ENCODE data around the gene GRIK1. TPM values are rescaled to one million over a fixed set of nuclear protein-coding genes. Genes with fewer than 3 reads are reported as not detected.

Gene GRIK1
- total RNA-seq, 1 donor from 2014 or later, result not detected

GRCh38 chr21:29641635-29642550 is 297.9 kb downstream of the GRIK1 start:
- no peak for DNase-seq (ENCODE audit: extremely low spot score, unreplicated experiment)
- H3K4me3 Mint-ChIP-seq (ENCODE audit: unreplicated experiment), result no peak overlapping the region
- no peaks in the 10 kb centered on the region for H3K9me3 Mint-ChIP-seq (ENCODE audit: unreplicated experiment)
- H3K27me3 Mint-ChIP-seq (ENCODE audit: unreplicated experiment), result no peaks in the 10 kb centered on the region
- H3K4me1 Mint-ChIP-seq (ENCODE audit: unreplicated experiment), result peaks cover 2% of the 10 kb centered on the region
- no peaks in the 10 kb centered on the region for H3K36me3 Mint-ChIP-seq (ENCODE audit: unreplicated experiment)
- TF ChIP-seq CTCF (IDR thresholded peaks at IDR 0.05), result no peak
- H3K27ac Mint-ChIP-seq (ENCODE audit: unreplicated experiment), result no peak overlapping the region

- H3K27ac Mint-ChIP-seq (ENCODE audit: unreplicated experiment), result no peak overlapping the region
- TF ChIP-seq CTCF (IDR thresholded peaks at IDR 0.05), result no peak
- peaks cover 2% of the 10 kb centered on the region for H3K4me1 Mint-ChIP-seq (ENCODE audit: unreplicated experiment)
- no peaks in the 10 kb centered on the region for H3K36me3 Mint-ChIP-seq (ENCODE audit: unreplicated experiment)
- no peaks in the 10 kb centered on the region for H3K9me3 Mint-ChIP-seq (ENCODE audit: unreplicated experiment)
- no peaks in the 10 kb centered on the region for H3K27me3 Mint-ChIP-seq (ENCODE audit: unreplicated experiment)
- no peak overlapping the region for H3K4me3 Mint-ChIP-seq (ENCODE audit: unreplicated experiment)
- DNase-seq (ENCODE audit: extremely low spot score, unreplicated experiment), result no peak
Measured at GRCh38 chr21:29641001-29641634, 298.7 kb downstream of the GRIK1 start.

- Mint-ChIP-seq H3K27ac (ENCODE audit: unreplicated experiment) (no peak overlapping the region), H3K27me3 (ENCODE audit: unreplicated experiment) (no peaks in the 10 kb centered on the region), H3K4me3 (ENCODE audit: unreplicated experiment) (no peak overlapping the region), H3K36me3 (ENCODE audit: unreplicated experiment) (no peaks in the 10 kb centered on the region), H3K9me3 (ENCODE audit: unreplicated experiment) (no peaks in the 10 kb centered on the region), H3K4me1 (ENCODE audit: unreplicated experiment) (peaks cover 2% of the 10 kb centered on the region)
- TF ChIP-seq CTCF (IDR thresholded peaks at IDR 0.05), result no peak
- no peak for DNase-seq (ENCODE audit: extremely low spot score, unreplicated experiment)
Measured at GRCh38 chr21:29640080-29640508, 299.7 kb downstream of the GRIK1 start.

DNA sequence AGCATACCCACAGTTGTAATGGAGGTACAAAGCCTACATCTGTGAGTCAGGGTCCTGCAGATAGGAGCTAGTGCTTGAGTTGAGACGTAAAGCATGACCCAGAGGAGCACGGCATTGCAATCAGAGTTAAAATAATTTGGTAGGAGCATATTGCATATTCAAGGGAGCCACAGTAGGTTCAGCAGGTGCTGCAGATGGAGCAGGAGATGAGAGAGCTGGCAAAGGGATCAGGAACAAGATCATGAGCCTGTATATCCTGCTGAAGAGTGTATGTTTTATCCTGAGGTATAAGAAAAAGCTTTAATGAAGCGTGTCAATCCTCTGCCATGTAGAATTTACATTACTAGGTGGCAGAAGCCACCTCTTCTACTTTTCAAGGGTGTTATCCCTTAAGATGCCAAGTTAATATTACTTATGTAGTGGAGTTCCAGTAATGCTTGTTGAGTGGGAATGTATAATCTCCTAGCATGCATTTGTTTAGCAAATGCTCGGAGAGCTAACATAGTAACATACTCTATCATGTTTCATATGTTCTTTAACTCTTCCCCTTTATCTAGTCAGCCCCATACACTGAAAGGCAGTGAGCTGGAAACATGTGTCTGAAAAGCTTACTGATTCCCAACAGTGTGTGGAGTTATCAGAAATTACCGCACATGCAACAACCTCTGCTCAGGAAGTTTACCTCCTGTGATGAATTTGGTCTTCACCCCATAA is 300.3 kb downstream of the GRIK1 start:
- no peak for DNase-seq (ENCODE audit: extremely low spot score, unreplicated experiment)
- H3K27me3 Mint-ChIP-seq (ENCODE audit: unreplicated experiment), result no peaks in the 10 kb centered on the region
- H3K27ac Mint-ChIP-seq (ENCODE audit: unreplicated experiment), result no peak overlapping the region
- peaks cover 2% of the 10 kb centered on the region for H3K4me1 Mint-ChIP-seq (ENCODE audit: unreplicated experiment)
- H3K4me3 Mint-ChIP-seq (ENCODE audit: unreplicated experiment), result no peak overlapping the region
- no peaks in the 10 kb centered on the region for H3K36me3 Mint-ChIP-seq (ENCODE audit: unreplicated experiment)
- H3K9me3 Mint-ChIP-seq (ENCODE audit: unreplicated experiment), result no peaks in the 10 kb centered on the region
- no peak for TF ChIP-seq CTCF (IDR thresholded peaks at IDR 0.05)
